K562 (cell line): Measurements from ENCODE around the gene TMEM243. TPM values are rescaled to one million over a fixed set of nuclear protein-coding genes. Genes with fewer than 3 reads are reported as not detected.

Source experiments
- AFF1 ChIP-seq, 2 experiments: fragments of 450-650 bp; IDR thresholded peaks; 2 replicates each; pipeline ENCODE4 v1.6.1; 2018; ENCODE audit warnings: mild to moderate bottlenecking in 2 of 2, low read depth in 1 of 2; ENCODE audit not compliant: partially characterized antibody in 2 of 2
- CC2D1A ChIP-seq: fragments of 450-650 bp; IDR thresholded peaks from 2 replicates; pipeline ENCODE4 v1.6.1; 2017; ENCODE audit warnings: mild to moderate bottlenecking
- ELK3 ChIP-seq: fragments of 450-650 bp; formaldehyde crosslinking; IDR thresholded peaks from 2 replicates; pipeline ENCODE4 v1.4.0; 2020; ENCODE audit warnings: mild to moderate bottlenecking
- FOSL1 ChIP-seq: fragments of 200-800 bp; sonication (Bioruptor generic); conservative IDR thresholded peaks from 2 replicates; pipeline ENCODE4 v1.6.1; 2016; ENCODE audit warnings: missing genetic modification characterization, missing compliant biosample characterization
- LARP7 ChIP-seq: fragments of 450-650 bp; IDR thresholded peaks from 2 replicates; pipeline ENCODE4 v1.6.1; 2016
- MEF2A ChIP-seq: IDR thresholded peaks from 2 replicates; pipeline ENCODE4 v1.6.1; 2011; ENCODE audit warnings: low read depth, mild to moderate bottlenecking, low read length, moderate library complexity; ENCODE audit not compliant: control insufficient read depth
- MYBL2 ChIP-seq, 2 experiments: fragments of 450-650 bp in 1 of 2; sonication (generic) in 1 of 2; formaldehyde crosslinking in 1 of 2; IDR thresholded peaks; 2 replicates each; pipeline versions ENCODE4 v1.6.1 to v1.8.1; 2017 to 2022; ENCODE audit warnings: borderline replicate concordance in 1 of 2, inconsistent platforms in 1 of 2, low read depth in 1 of 2, mild to moderate bottlenecking in 1 of 2, missing genetic modification reagents in 1 of 2, moderate library complexity in 1 of 2
- PREB ChIP-seq: sonication (generic); formaldehyde crosslinking; IDR thresholded peaks from 2 replicates; pipeline ENCODE4 v1.8.1; 2023; ENCODE audit warnings: mild to moderate bottlenecking, missing genetic modification reagents
- PRMT5 ChIP-seq: sonication (generic); formaldehyde crosslinking; IDR thresholded peaks from 2 replicates; pipeline ENCODE4 v1.5.0; 2020; ENCODE audit warnings: missing genetic modification reagents
- PURB ChIP-seq: sonication (generic); formaldehyde crosslinking; IDR thresholded peaks from 2 replicates; pipeline ENCODE4 v1.9.0; 2021; ENCODE audit warnings: low read depth, mild to moderate bottlenecking, missing genetic modification reagents
- RFX1 ChIP-seq: fragments of 450-650 bp; IDR thresholded peaks from 2 replicates; pipeline ENCODE4 v1.6.1; 2016; ENCODE audit warnings: mild to moderate bottlenecking, moderate library complexity
- SMAD2 ChIP-seq: fragments of 150-350 bp; IDR thresholded peaks from 2 replicates; pipeline ENCODE4 v1.6.1; 2014; ENCODE audit warnings: low read depth, mild to moderate bottlenecking, low read length
- SREBF2 ChIP-seq: sonication (generic); formaldehyde crosslinking; IDR thresholded peaks from 2 replicates; pipeline ENCODE4 v1.4.0; 2020; ENCODE audit warnings: mild to moderate bottlenecking, missing genetic modification reagents
- TAF9B ChIP-seq: fragments of 450-650 bp; IDR thresholded peaks from 2 replicates; pipeline ENCODE4 v1.6.1; 2018; ENCODE audit warnings: mild to moderate bottlenecking; ENCODE audit not compliant: partially characterized antibody
- UBTF ChIP-seq, 2 experiments: IDR thresholded peaks; 2 replicates each; pipeline ENCODE4 v1.6.1; 2012; ENCODE audit warnings: improper control_type of control experiment in 2 of 2, low read depth in 2 of 2, low read length in 2 of 2, borderline replicate concordance in 1 of 2
- ZNF740 ChIP-seq, 3 experiments: fragments of 200-800 bp in 1 of 3; sonication (Bioruptor generic) in 1 of 3; sonication (generic) in 1 of 3; formaldehyde crosslinking in 1 of 3; IDR thresholded peaks; 2 replicates each; pipeline versions ENCODE4 v1.6.1 to v1.8.0; 2016 to 2022; ENCODE audit warnings: mild to moderate bottlenecking in 2 of 3, missing compliant biosample characterization in 2 of 3, missing genetic modification characterization in 2 of 3, missing genetic modification reagents in 1 of 3
- polyA plus RNA-seq, 8 experiments: library from polyadenylated mRNA; depleted of rRNA in 4 of 8; stranded (reverse) in 5 of 8; unstranded in 3 of 8; fragments of >200 nt; fragmentation: Nextera tagmentation in 2 of 8; fragmentation: Illumina TruSeq in 1 of 8; extraction: Ambion mirVana in 2 of 8; extraction: Trizol in 1 of 8; gene quantifications; 2 replicates each; pipeline versions ENCODE4 v1.2.1 to v1.2.3, GENCODE V29; 2011 to 2014; ENCODE audit warnings: inconsistent platforms in 1 of 8, missing spikeins in 1 of 8
- total RNA-seq, 7 experiments: library from RNA; depleted of rRNA in 6 of 7; stranded (reverse); fragments of >200 nt in 6 of 7; fragmentation: Illumina TruSeq in 2 of 7; extraction: Trizol in 2 of 7; gene quantifications; 2 replicates each; pipeline versions ENCODE4 v1.2.1 to v1.2.3, GENCODE V29; 2011 to 2021; ENCODE audit warnings: low replicate concordance in 1 of 7

Gene TMEM243
- total and polyA plus RNA-seq, 9 of the 15 experiments (the other 6 are each of a cell fraction or from before 2014, with no cell fraction given), result 3.9 to 8.6 (median 6.1) TPM

GRCh38 chr7:87152897-87153641 lies 66.5 kb downstream of the TMEM243 start (continued):
- TF ChIP-seq AFF1 (IDR thresholded peaks at IDR 0.05; ENCODE audit: low read depth in 1 of 2, partially characterized antibody in 2 of 2) (peak in 1 of 2 experiments; percentile 65), PREB (CRISPR knock-in tag) (no peak), CC2D1A (peak; percentile 57; the same call in 1 of the 2 replicates), SREBF2 (CRISPR knock-in tag) (no peak; the same call in 1 of the 2 replicates), SMAD2 (no peak), RFX1 (no peak), MYBL2 (IDR thresholded peaks at IDR 0.05; ENCODE audit: low read depth) (0 out of 2 replicates have a peak, but pooled peaks have one; percentile 52), MYBL2 (CRISPR knock-in tag; IDR thresholded peaks at IDR 0.05; ENCODE audit: borderline replicate concordance) (no peak), MEF2A (peak; percentile 49; the same call in 1 of the 2 replicates), FOSL1 (tag) (peak; percentile 73), ZNF740 (CRISPR knock-in tag; IDR thresholded peaks at IDR 0.05) (no peak), ZNF740 (tag; IDR thresholded peaks at IDR 0.05) (peak in 1 of 2 experiments; percentile 88; a peak in 2 of 4 replicates), LARP7 (no peak; the same call in 1 of the 2 replicates), UBTF (IDR thresholded peaks at IDR 0.05; ENCODE audit: borderline replicate concordance in 1 of 2, low read depth in 2 of 2, low read length in 2 of 2) (no peak), PURB (no peak), TAF9B (peak; percentile 76), PRMT5 (no peak), ELK3 (no peak)
